NCI-H446 treated with DMSO at 0.1 percent for 48 hours (cell line): ENCODE data around the gene WDFY4.

ENCODE experiments used
- DNase-seq: peaks from one replicate; lab custom pipeline; 2025; lab: John Stamatoyannopoulos, UW

Gene WDFY4

GRCh38 chr10:48656241-48656913 is 28.3 kb upstream of the WDFY4 start:
- peak; percentile 19 for DNase-seq

DNA sequence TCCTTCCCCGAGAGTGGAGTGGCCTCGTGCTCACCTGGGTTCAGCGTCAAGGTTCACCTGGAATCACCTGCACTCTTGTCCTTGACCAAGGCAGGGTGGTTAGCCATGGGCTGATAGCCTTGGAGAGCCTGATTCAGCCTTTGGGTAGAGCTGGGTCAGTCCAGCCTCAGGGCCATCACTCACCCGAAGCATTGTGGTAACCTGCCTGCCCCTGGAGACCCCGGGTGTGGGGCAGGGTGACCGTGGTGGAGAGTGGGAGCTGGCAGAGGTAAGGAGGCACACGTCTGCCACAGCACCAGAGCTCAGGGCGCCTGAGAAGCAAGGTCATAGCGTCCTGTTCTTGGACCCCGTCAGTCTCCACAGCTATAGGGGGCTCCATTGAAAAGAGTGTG is 27.8 kb upstream of the WDFY4 start:
- DNase-seq, result no peak

DNA sequence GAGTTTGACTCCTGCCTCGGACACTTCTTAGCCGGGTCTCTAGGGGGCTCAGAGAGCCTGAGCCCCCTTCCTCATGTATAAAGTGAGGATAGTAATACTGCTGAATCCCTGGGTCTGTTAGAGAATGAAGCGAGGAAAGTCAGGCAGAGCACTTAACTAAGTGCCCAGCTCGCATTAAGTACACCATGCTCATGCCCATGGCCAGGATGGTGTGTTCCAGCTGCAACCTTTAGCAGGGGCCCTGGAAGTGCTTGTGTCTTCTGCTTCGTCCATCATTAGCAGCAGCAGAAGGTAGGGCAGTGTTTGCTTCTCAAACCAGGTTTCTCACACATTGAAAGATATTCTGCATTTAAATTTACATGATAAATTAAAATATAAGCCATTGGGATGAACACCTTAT is 27.3 kb upstream of the WDFY4 start:
- no peak for DNase-seq

DNA sequence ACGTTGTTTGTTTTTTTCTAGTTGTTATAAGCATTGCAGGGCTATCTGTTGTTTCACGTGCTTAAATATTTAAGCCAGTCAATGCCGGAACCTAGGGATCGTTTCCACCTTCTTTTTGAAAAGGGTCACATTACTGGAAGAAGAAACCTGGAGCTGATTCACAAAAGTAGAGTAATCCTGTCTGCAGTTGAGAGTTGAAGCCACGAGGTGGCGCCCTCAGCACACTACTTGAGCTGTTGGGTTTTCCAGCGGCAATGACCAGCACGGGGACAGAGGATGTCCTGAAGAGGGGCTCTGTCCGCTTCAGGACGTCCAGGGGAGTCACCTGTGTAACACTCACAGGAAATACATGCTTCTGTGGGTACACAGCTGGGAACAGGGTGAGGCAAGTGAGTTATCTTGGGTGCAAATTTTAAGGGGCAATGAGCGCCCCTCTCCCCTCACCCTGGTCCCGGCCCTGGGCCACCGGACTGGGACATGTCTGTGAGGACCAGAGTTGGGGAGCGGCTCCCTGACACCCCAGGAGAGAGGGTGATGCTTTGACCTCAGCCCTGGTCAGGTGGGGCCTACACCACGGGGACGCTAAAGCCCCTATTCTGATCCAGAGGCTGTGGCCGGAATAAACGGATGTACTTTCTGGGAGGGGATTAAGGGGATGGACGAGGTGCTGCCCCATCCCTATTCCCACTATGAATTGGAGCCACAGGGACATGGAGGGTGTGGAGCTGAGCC is 26.3 kb upstream of the WDFY4 start:
- no peak for DNase-seq

GRCh38 chr10:48658975-48659269 is 25.8 kb upstream of the WDFY4 start:
- DNase-seq, result no peak

DNA sequence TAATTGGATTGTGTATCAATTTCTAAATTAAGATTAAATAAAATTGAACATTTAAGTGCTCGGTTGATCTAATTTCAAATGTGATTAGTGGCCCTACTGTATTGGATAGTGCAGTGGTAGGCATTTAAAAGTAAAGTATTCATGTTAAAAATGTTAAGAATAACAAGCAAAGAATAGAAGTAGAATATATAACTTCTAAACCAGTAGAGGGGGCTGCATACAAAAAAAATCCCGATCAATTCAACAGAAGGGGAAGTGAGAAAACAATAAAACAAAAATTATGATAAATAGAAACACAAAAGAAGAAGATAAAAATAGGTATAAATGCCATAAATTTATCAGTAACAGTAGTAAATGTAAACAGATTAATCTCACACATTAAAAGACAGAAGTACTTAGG is 24.9 kb upstream of the WDFY4 start:
- no peak for DNase-seq

GRCh38 chr10:48661441-48661840 is 23.2 kb upstream of the WDFY4 start:
- no peak for DNase-seq

GRCh38 chr10:48667960-48668590 is 16.6 kb upstream of the WDFY4 start:
- no peak for DNase-seq

GRCh38 chr10:48670978-48671913 is 13.4 kb upstream of the WDFY4 start:
- no peak for DNase-seq

GRCh38 chr10:48671914-48672595 is 12.6 kb upstream of the WDFY4 start:
- no peak for DNase-seq

DNA sequence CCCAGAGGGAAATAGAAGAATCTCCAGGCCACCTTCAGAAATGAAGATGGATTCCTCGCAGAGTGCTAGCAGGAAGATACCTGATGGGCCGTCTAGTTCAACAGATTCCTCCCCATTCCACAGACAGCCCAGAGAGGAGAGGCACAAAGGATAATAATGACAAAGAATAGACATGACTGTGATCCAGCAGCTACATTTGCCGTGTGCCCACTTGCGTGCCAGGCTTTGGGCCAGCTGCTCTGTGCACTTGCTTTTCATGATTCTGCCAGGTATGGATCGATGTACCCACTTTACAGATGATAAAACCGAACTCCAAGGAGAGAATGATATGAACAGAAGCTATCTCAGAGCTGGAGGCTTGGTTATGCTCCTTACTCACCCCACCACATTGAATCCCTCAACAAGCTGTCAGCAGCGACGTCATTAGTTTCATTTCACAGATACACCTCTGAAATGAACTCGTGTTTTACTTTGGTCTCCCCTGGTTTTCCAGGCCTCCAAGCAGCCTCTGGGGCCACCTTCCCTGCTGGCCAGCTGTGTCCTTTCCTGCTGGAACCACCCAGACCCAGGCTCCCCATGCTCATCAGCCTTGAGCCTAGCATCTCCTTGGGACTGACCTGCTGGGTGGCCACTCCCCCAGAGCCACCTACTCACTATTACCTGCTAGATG is 11.9 kb upstream of the WDFY4 start:
- no peak for DNase-seq

GRCh38 chr10:48677625-48678024 is 7.0 kb upstream of the WDFY4 start:
- DNase-seq, result no peak

- DNase-seq, result no peak
Observed at GRCh38 chr10:48678041-48678440, 6.6 kb upstream of the WDFY4 start.

GRCh38 chr10:48681740-48682139 is 2.9 kb upstream of the WDFY4 start:
- no peak for DNase-seq

DNA sequence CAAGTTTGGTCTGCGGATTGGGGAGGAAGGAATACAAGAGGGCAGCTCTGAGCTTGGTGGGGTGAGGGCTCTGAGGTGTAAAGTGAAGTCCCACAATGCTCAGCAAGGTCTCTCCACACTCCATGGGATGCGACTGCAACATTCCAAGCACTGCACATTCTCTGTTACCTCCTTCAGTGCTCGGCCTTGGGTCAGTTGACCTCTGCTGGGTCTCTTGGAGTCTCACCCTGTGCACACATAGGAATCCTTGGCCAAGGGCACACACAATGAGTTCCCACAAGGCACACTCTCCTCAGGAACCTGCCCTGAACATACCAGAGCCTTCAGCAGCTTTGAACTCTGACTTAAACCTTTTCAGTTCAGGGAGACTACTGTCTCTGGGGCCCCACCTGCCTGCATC is 2.4 kb upstream of the WDFY4 start:
- no peak for DNase-seq

GRCh38 chr10:48683424-48683823 is 1.2 kb upstream of the WDFY4 start:
- DNase-seq, result no peak

DNA sequence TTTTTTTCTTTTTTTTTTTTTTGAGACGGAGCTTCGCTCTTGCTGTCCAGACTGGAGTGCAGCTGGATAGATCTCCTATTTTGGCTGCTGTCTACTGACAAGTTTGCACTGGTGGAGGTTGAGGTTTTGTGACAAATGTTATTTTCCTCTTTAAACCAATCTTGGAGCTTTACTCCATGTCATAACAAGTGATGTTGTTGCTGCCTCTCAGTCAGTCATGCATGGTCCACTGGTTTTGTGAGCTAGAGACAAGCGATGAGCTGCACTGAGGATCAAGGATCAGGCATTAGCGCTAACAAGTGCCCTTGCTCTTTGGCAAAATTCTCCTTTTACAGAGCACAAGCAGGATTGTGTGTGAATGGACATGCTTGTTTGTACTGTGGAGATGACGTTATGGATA is 805 bp upstream of the WDFY4 start:
- peak; percentile 4 for DNase-seq

- no peak for DNase-seq
Observed at GRCh38 chr10:48684463-48684791, 246 bp upstream of the WDFY4 start.

DNA sequence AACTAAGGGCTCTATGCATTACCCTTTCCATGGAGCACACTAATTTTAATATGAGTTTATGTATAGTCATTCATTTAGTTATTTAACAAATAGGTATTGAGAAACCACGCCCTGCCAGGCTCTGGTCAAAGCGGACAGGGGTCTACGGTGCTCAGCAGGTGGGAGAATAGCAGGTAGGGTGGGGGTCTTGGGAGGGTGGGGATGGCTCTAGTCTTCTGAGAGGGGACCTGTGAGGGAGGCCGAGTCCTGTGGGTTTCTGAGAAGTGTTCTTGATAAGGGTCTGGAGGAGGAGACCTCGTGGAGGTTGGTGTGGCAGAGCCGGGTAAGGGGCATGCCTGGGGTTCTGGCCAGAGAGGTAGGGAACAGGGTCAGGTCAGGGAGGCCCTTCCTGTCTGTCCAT is 1.1 kb downstream of the WDFY4 start:
- no peak for DNase-seq

DNA sequence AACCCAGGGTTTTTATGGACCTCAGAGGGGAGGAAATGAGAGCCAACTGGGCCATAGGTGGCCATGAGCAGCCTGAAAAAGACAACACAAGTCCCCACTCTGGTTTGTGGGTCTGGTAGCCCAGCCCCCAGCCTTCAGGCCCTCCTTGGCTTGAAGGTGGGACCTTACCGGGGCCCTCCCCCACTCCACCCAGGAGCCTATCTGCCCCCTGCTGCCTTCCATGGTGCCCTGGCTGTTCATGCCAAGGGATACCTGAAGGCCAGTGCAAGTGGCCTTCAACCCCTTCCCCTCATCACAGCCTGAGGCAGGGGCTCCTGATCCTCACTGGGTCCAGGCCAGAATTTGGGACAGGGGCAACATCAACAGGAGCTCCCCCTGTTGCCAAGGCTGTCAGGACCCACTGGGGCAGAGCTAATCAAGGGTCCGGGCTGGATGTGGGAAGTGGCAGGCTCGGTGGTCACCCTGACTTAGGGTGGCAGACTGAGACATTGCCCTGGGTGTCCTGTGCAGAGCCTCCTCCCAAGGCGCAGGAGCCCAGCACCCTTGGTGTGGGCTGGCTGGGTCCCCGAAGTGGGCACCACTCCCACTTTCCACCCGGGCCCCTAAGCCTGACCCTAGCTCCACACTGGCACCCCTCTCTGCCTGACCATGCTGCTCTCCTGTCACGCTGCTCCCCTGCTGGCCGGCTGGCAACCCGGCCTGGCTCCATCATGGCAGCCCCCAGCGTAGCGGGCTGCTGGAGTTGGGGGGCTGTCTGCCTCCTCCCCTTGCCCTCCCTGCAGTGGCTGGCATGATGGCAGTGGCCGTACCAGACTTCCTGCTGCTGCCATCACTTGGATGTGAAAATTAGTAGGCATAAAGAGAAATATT is 6.4 kb downstream of the WDFY4 start:
- DNase-seq, result no peak
